Heart left ventricle (tissue), 16 donors: ENCODE results near the gene IGFL2. TPM values are rescaled to one million over a fixed set of nuclear protein-coding genes. Genes with fewer than 3 reads are reported as not detected.

Experiments
- ATAC-seq, 4 donors: fragments of 200-7000 bp; cut with Tn5 transposase; one replicate each; pipeline ENCODE4 v1.9.1; 2020 to 2022; ENCODE audit warnings: moderate library complexity in 4 of 4, mild to moderate bottlenecking in 3 of 4, moderate number of reproducible peaks in 1 of 4
- DNase-seq, 5 donors: peaks; one replicate each; pipeline ENCODE4 v3.0.0-alpha.2; 2020
- H3K27ac ChIP-seq, 12 donors: fragments of 200-600 bp; sonication (generic) in 4 of 12; one replicate each; pipeline versions ENCODE4 v1.5.0 to v1.8.0; 2016 to 2022; ENCODE audit warnings: mild to moderate bottlenecking in 2 of 12
- H3K27me3 ChIP-seq, 9 donors: fragments of 200-600 bp; sonication (generic) in 2 of 9; one replicate each; pipeline versions ENCODE4 v1.5.1 to v1.8.0; 2016 to 2022; ENCODE audit warnings: mild to moderate bottlenecking in 3 of 9
- H3K36me3 ChIP-seq, 9 donors: fragments of 200-600 bp; sonication (generic) in 2 of 9; one replicate each; pipeline versions ENCODE4 v1.5.0 to v1.8.0; 2018 to 2022; ENCODE audit warnings: mild to moderate bottlenecking in 2 of 9
- H3K4me1 ChIP-seq, 12 donors: fragments of 200-600 bp; sonication (generic) in 4 of 12; one replicate each; pipeline versions ENCODE4 v1.5.0 to v1.8.0; 2016 to 2022; ENCODE audit warnings: mild to moderate bottlenecking in 3 of 12
- H3K4me3 ChIP-seq, 12 donors: fragments of 200-600 bp; sonication (generic) in 4 of 12; one replicate each; pipeline versions ENCODE4 v1.5.0 to v1.8.0; 2017 to 2022; ENCODE audit warnings: mild to moderate bottlenecking in 9 of 12, moderate library complexity in 4 of 12
- H3K9me3 ChIP-seq, 12 donors: fragments of 200-600 bp; sonication (generic) in 4 of 12; one replicate each; pipeline versions ENCODE4 v1.5.0 to v1.8.0; 2016 to 2022; ENCODE audit warnings: mild to moderate bottlenecking in 1 of 12
- CTCF ChIP-seq, 12 donors: fragments of 200-600 bp; sonication (generic) in 4 of 12; IDR thresholded peaks; one replicate each; pipeline versions ENCODE4 v1.5.0 to v1.8.0; 2018 to 2022; ENCODE audit warnings: antibody characterized with exemption in 12 of 12, mild to moderate bottlenecking in 5 of 12
- POLR2A ChIP-seq, 2 donors: fragments of 450-650 bp; IDR thresholded peaks; one replicate each; pipeline ENCODE4 v1.6.1; 2017; ENCODE audit warnings: antibody characterized with exemption in 2 of 2, mild to moderate bottlenecking in 2 of 2, moderate library complexity in 2 of 2
- WGBS, 4 donors: extraction: QIAGEN DNeasy Blood & Tissue Kit in 2 of 4; methylation state at CpG; one replicate each; pipeline versions ENCODE4 v1.1.5 to v1.1.7; 2013 to 2018; 5-methylcytosine and 5-hydroxymethylcytosine counted together
- intact Hi-C, 10 donors: fragments of 100-400 bp; cut with DNase I; formaldehyde crosslinking; loops; one replicate each; pipeline versions ENCODE4 v1.11.1 to v1.14.2; 2022
- polyA plus RNA-seq, 2 donors: library from polyadenylated mRNA; stranded (reverse); fragments of 200-250 nt; gene quantifications; one replicate each; pipeline ENCODE4 v1.2.3, GENCODE V29; 2013
- total RNA-seq, 9 donors: library from RNA; depleted of rRNA in 2 of 9; stranded (reverse); fragments of >200 nt in 2 of 9; fragmentation: NEBNext Ultra II Directional in 3 of 9; extraction: Animal tissue kit (Norgen Biotek cat#: 25700) in 3 of 9; gene quantifications; one replicate each; pipeline versions ENCODE4 v1.1.0 to v1.2.4, GENCODE V29; 2016 to 2023
- donor health status: ischemic (EF 13 %, LVEDD 7.1; RV severe dilation, severe dysfunction).
- donor health status: healthy with polysubstance abuse.
- donor health status: DM: no; HTN: yes; CAD: no.
- donor health status: DM: no; HTN: no; CAD: no.
- donor health status: ischemic (EF 25% LVEDD 6.9; RV normal size, moderate dysfunction).
- donor health status: ischemic (EF 25% LVEDD 5.7; RV mildly dilated, moderate dysfunction).
- donor health status: healthy.
- donor health status: DM: yes; HTN: yes; CAD: no.
- donor health status: ischemic (EF 35%, LVEDD 5.7; RV mildly dilated, moderate dysfunction).
- donor health status: nonischemic (EF 11% LVEDD 7.7; RV severe dilation, severe dysfunction).
- donor health status: DM: yes; HTN: yes; CAD: no.
- donor health status: PGD.
- donor health status: ischemic (EF 29% LVEDD 5.4; RV normal size, mild dysfunction).
- donor health status: nonischemic (EF 23%, LVEDD 6.1; RV moderate dilation, normal function).

Gene IGFL2
- total and polyA plus RNA-seq, 11 donors, result 1.4 TPM; not detected in 10

GRCh38 chr19:46141421-46141820 lies 6.6 kb upstream of the IGFL2 start:
- Histone ChIP-seq H3K4me3 (no peak overlapping the region), H3K9me3 (no peaks in the 10 kb centered on the region), H3K36me3 (no peaks in the 10 kb centered on the region), H3K27ac (no peak overlapping the region), H3K27me3 (peaks cover 0 to 10% (median 0%) of the 10 kb centered on the region in 9 donors), H3K4me1 (no peaks in the 10 kb centered on the region)
- ATAC-seq (no peak), DNase-seq (no peak)
- intact Hi-C loops, result no loop called here
- 50 to 70% (median 53%) methylated on average over 1 of the region's 1 CpG for WGBS, 4 donors
- no peak for TF ChIP-seq POLR2A (IDR thresholded peaks at IDR 0.05)

GRCh38 chr19:46142294-46142693 lies 5.7 kb upstream of the IGFL2 start:
- ATAC-seq (no peak), DNase-seq (no peak)
- Histone ChIP-seq H3K4me3 (no peak overlapping the region), H3K27me3 (peaks cover 0 to 10% (median 0%) of the 10 kb centered on the region in 9 donors), H3K9me3 (no peaks in the 10 kb centered on the region), H3K4me1 (no peaks in the 10 kb centered on the region), H3K36me3 (no peaks in the 10 kb centered on the region), H3K27ac (no peak overlapping the region)
- TF ChIP-seq POLR2A (IDR thresholded peaks at IDR 0.05) (no peak), CTCF (IDR thresholded peaks at IDR 0.05) (no peak)
- intact Hi-C loops, result no loop called here
- 67 to 82% (median 75%) methylated on average over 4 of the region's 4 CpGs for WGBS, 4 donors

- ATAC-seq, result no peak
- TF ChIP-seq CTCF (IDR thresholded peaks at IDR 0.05) (no peak), POLR2A (IDR thresholded peaks at IDR 0.05) (no peak)
- H3K27ac ChIP-seq, result no peak overlapping the region
- DNase-seq, result no peak
- 51 to 61% (median 54%) methylated on average over 3 of the region's 3 CpGs for WGBS, 4 donors
- no peaks in the 10 kb centered on the region for H3K36me3 ChIP-seq
- H3K4me3 ChIP-seq, result no peak overlapping the region
- no peaks in the 10 kb centered on the region for H3K4me1 ChIP-seq
- no peaks in the 10 kb centered on the region for H3K9me3 ChIP-seq
- H3K27me3 ChIP-seq, result peaks cover 0 to 5% (median 0%) of the 10 kb centered on the region in 9 donors
- intact Hi-C loops, result no loop called here
These were observed 3.3 kb upstream of the IGFL2 start for GRCh38 chr19:46144756-46145155.

GRCh38 chr19:46147166-46147740 lies 785 bp upstream of the IGFL2 start:
- intact Hi-C loops, result no loop called here
- Histone ChIP-seq H3K36me3 (no peaks in the 10 kb centered on the region), H3K4me1 (no peaks in the 10 kb centered on the region), H3K27me3 (peaks cover 0 to 6% (median 0%) of the 10 kb centered on the region in 9 donors), H3K27ac (no peak overlapping the region), H3K9me3 (no peaks in the 10 kb centered on the region), H3K4me3 (no peak overlapping the region)
- TF ChIP-seq POLR2A (IDR thresholded peaks at IDR 0.05) (no peak), CTCF (IDR thresholded peaks at IDR 0.05) (no peak)
- ATAC-seq (no peak), DNase-seq (no peak)
- 72 to 78% (median 74%) methylated on average over 8 of the region's 8 CpGs for WGBS, 4 donors

- DNase-seq (no peak), ATAC-seq (no peak)
- Histone ChIP-seq H3K27me3 (peaks cover 0 to 18% (median 0%) of the 10 kb centered on the region in 9 donors), H3K36me3 (no peaks in the 10 kb centered on the region), H3K9me3 (no peaks in the 10 kb centered on the region), H3K27ac (no peak overlapping the region), H3K4me1 (no peaks in the 10 kb centered on the region), H3K4me3 (no peak overlapping the region)
- TF ChIP-seq CTCF (IDR thresholded peaks at IDR 0.05) (no peak), POLR2A (IDR thresholded peaks at IDR 0.05) (no peak)
- WGBS, 4 donors, result 84 to 92% (median 88%) methylated on average over 5 of the region's 5 CpGs
- intact Hi-C loops, result no loop called here
These were observed 2.6 kb downstream of the IGFL2 start for GRCh38 chr19:46150606-46151005.
